Measurements from ENCODE around the gene NUP62CL. TPM values are rescaled to one million over a fixed set of nuclear protein-coding genes. Genes with fewer than 3 reads are reported as not detected.
"Not testable (repeated sequence)": the region's sequence is repeated elsewhere in the genome, so short reads cannot be mapped to it uniquely, and the experiment has no call there.

NUP62CL gene
- total RNA-seq, 1 experiment from 2014 or later, result 4.8 TPM

DNA sequence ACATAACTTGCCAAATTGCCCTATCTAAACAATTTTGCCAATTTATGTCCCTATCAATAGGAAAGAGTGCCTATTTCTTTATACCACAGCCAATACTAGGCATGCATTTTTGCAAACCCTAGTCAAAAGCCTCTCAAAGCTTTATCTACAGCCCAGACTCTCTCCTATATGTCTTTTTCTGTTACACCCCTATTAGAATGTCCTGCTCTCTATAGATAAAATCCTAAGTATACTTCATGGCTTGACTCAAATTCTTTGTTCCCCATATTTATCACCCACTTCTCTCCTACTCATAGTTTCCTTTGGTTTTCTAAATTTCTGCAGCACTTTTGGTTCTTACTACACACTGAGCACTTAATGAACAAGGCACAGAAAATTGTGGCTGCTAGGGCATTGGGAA is 38.0 kb downstream of the NUP62CL start:
- BruUV-seq (replicated peaks), result no TSS peak
- H4K20me1 ChIP-seq (ENCODE audit: low read length), result no peaks in the 10 kb centered on the region
- no peak overlapping the region for H3K9ac ChIP-seq (ENCODE audit: low read length)
- H3K27ac ChIP-seq (ENCODE audit: low read length), result no peak overlapping the region
- H3K36me3 ChIP-seq (ENCODE audit: low read depth, low read length), result no peaks in the 10 kb centered on the region
- H3K79me2 ChIP-seq (ENCODE audit: low read length), result no peaks in the 10 kb centered on the region
- no peak for ATAC-seq
- TF ChIP-seq EZH2 (IDR thresholded peaks at IDR 0.05; ENCODE audit: low read length, unreplicated experiment) (no peak), EZH2phosphoT487 (IDR thresholded peaks at IDR 0.05; ENCODE audit: borderline replicate concordance, low read length) (no peak)
- TF ChIP-seq, protein P1, sequence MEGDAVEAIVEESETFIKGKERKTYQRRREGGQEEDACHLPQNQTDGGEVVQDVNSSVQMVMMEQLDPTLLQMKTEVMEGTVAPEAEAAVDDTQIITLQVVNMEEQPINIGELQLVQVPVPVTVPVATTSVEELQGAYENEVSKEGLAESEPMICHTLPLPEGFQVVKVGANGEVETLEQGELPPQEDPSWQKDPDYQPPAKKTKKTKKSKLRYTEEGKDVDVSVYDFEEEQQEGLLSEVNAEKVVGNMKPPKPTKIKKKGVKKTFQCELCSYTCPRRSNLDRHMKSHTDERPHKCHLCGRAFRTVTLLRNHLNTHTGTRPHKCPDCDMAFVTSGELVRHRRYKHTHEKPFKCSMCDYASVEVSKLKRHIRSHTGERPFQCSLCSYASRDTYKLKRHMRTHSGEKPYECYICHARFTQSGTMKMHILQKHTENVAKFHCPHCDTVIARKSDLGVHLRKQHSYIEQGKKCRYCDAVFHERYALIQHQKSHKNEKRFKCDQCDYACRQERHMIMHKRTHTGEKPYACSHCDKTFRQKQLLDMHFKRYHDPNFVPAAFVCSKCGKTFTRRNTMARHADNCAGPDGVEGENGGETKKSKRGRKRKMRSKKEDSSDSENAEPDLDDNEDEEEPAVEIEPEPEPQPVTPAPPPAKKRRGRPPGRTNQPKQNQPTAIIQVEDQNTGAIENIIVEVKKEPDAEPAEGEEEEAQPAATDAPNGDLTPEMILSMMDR (conservative IDR thresholded peaks at IDR 0.05; ENCODE audit: low read depth, low read length), result no peak
- H2AFZ ChIP-seq (ENCODE audit: low read length), result no peak overlapping the region
- H3K9me2 ChIP-seq (replicated peaks; ENCODE audit: low read length), result no peaks in the 10 kb centered on the region
- POLR2A ChIA-PET (ENCODE audit: unreplicated experiment), result no interaction called here
- no peak overlapping the region for H3K4me3 ChIP-seq (ENCODE audit: low read length)
- H3K9me3 ChIP-seq (ENCODE audit: low read length), result no peaks in the 10 kb centered on the region
- H3K4me2 ChIP-seq (ENCODE audit: low read length), result no peak overlapping the region
- CTCF ChIA-PET, result no interaction called here
- H3F3A ChIP-seq (ENCODE audit: low read length, unreplicated experiment), result no peaks in the 10 kb centered on the region
- no peaks in the 10 kb centered on the region for H3K4me1 ChIP-seq (ENCODE audit: insufficient read depth, low read length)
- DNase-seq, result no peak
- intact Hi-C loops (cut with micrococcal nuclease), result no loop called here
- no peaks in the 10 kb centered on the region for H3K27me3 ChIP-seq (ENCODE audit: low read length)

DNA sequence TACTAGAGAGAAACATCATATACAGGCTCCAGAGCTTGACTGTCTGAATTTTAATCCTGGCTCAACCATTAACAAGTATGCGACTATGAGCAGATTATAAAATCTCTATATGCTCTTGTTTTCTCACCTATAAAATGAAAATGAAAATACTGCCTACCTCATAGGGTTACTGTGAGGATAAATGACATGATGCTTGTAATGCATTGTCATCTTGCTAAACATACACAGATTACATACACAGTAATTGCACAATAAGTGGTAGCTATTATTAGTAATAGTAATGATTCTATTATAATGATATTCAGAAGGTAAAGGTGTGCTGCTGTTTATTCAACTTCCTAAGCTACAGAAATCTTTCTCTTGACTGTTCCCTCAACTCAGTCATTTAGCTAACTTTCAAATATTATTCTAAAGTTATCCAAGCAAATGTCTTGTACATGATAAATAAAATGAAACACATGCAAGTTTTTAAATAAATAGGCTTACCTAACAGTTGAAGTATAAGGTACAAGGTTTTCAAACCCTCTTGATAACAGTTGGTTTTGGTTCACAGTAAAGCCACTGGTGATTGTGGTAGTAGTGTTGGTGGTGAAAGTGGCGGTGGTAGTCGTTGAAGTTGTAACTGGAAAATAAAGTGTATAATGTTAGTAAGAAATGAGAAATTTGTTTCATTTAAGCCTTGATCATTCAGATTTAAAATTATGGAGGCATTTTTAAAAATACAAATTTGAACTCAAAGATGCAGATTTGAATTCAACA is 38.9 kb downstream of the NUP62CL start:
- TF ChIP-seq, protein P1 (conservative IDR thresholded peaks at IDR 0.05; ENCODE audit: low read depth, low read length), result no peak
- no peak for TF ChIP-seq EZH2phosphoT487 (IDR thresholded peaks at IDR 0.05; ENCODE audit: borderline replicate concordance, low read length)
- BruUV-seq (replicated peaks), result no TSS peak
- intact Hi-C loops (cut with micrococcal nuclease), result no loop called here
- H2AFZ ChIP-seq (ENCODE audit: low read length), result no peak overlapping the region
- H3K4me3 ChIP-seq (ENCODE audit: low read length), result no peak overlapping the region
- no peaks in the 10 kb centered on the region for H3F3A ChIP-seq (ENCODE audit: low read length, unreplicated experiment)
- no peaks in the 10 kb centered on the region for H3K9me2 ChIP-seq (replicated peaks; ENCODE audit: low read length)
- H3K4me2 ChIP-seq (ENCODE audit: low read length), result no peak overlapping the region
- H3K4me1 ChIP-seq (ENCODE audit: insufficient read depth, low read length), result no peaks in the 10 kb centered on the region
- H3K9me3 ChIP-seq (ENCODE audit: low read length), result no peaks in the 10 kb centered on the region
- no peak for DNase-seq
- ATAC-seq, result no peak
- POLR2A ChIA-PET (ENCODE audit: unreplicated experiment), result no interaction called here
- H3K27ac ChIP-seq (ENCODE audit: low read length), result no peak overlapping the region
- no peaks in the 10 kb centered on the region for H3K79me2 ChIP-seq (ENCODE audit: low read length)
- no peaks in the 10 kb centered on the region for H4K20me1 ChIP-seq (ENCODE audit: low read length)
- CTCF ChIA-PET, result no interaction called here
- no peak overlapping the region for H3K9ac ChIP-seq (ENCODE audit: low read length)
- no peaks in the 10 kb centered on the region for H3K36me3 ChIP-seq (ENCODE audit: low read depth, low read length)
- H3K27me3 ChIP-seq (ENCODE audit: low read length), result no peaks in the 10 kb centered on the region

DNA sequence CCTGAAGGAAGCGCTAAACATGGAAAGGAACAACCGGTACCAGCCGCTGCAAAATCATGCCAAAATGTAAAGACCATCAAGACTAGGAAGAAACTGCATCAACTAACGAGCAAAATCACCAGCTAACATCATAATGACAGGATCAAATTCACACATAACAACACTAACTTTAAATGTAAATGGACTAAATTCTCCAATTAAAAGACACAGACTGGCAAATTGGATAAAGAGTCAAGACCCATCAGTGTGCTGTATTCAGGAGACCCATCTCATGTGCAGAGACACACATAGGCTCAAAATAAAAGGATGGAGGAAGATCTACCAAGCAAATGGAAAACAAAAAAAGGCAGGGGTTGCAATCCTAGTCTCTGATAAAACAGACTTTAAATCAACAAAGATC is 48.6 kb downstream of the NUP62CL start:
- H3K4me2 ChIP-seq (ENCODE audit: low read length); H2AFZ ChIP-seq (ENCODE audit: low read length); ATAC-seq; H3K9ac ChIP-seq (ENCODE audit: low read length); H3K9me2 ChIP-seq (replicated peaks; ENCODE audit: low read length); intact Hi-C loops (cut with micrococcal nuclease); DNase-seq; H3K27me3 ChIP-seq (ENCODE audit: low read length); CTCF ChIA-PET; H3K27ac ChIP-seq (ENCODE audit: low read length); H4K20me1 ChIP-seq (ENCODE audit: low read length); H3K36me3 ChIP-seq (ENCODE audit: low read depth, low read length); H3K9me3 ChIP-seq (ENCODE audit: low read length); H3K4me3 ChIP-seq (ENCODE audit: low read length); POLR2A ChIA-PET (ENCODE audit: unreplicated experiment); BruUV-seq (replicated peaks); H3K79me2 ChIP-seq (ENCODE audit: low read length); H3F3A ChIP-seq (ENCODE audit: low read length, unreplicated experiment): not testable (repeated sequence)
- H3K4me1 ChIP-seq (ENCODE audit: insufficient read depth, low read length), result peaks cover 11% of the 10 kb centered on the region

DNA sequence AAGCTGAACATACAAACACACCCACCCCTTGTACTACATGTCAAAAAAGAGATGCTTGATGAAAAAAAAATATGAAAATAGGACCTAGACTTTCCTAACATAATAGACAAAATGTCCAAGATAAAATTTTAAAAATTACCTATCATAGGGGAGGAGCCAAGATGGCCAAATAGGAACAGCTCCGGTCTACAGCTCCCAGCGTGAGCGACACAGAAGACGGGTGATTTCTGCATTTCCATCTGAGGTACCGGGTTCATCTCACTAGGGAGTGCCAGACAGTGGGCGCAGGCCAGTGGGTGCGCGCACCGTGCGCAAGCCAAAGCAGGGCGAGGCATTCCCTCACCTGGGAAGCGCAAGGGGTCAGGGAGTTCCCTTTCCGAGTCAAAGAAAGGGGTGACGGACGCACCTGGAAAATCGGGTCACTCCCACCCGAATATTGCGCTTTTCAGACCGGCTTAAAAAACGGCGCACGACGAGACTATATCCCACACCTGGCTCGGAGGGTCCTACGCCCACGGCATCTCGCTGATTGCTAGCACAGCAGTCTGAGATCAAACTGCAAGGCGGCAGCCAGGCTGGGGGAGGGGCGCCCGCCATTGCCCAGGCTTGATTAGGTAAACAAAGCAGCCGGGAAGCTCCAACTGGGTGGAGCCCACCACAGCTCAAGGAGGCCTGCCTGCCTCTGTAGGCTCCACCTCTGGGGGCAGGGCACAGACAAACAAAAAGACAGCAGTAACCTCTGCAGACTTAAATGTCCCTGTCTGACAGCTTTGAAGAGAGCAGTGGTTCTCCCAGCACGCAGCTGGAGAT is 50.4 kb downstream of the NUP62CL start:
- DNase-seq; POLR2A ChIA-PET (ENCODE audit: unreplicated experiment); H3K9me3 ChIP-seq (ENCODE audit: low read length); H4K20me1 ChIP-seq (ENCODE audit: low read length); H3K27me3 ChIP-seq (ENCODE audit: low read length); intact Hi-C loops (cut with micrococcal nuclease); H3K79me2 ChIP-seq (ENCODE audit: low read length); H3K36me3 ChIP-seq (ENCODE audit: low read depth, low read length); H3F3A ChIP-seq (ENCODE audit: low read length, unreplicated experiment); H3K9me2 ChIP-seq (replicated peaks; ENCODE audit: low read length); CTCF ChIA-PET: not testable (repeated sequence)
- Histone ChIP-seq H3K4me3 (ENCODE audit: low read length) (peak overlapping the region; percentile 59), H3K27ac (ENCODE audit: low read length) (peak overlapping the region; percentile 77), H3K4me1 (ENCODE audit: insufficient read depth, low read length) (peaks cover 11% of the 10 kb centered on the region), H3K4me2 (ENCODE audit: low read length) (peak overlapping the region; percentile 66), H2AFZ (ENCODE audit: low read length) (peak overlapping the region; percentile 61; the same call in 1 of the 2 replicates), H3K9ac (ENCODE audit: low read length) (peak overlapping the region; percentile 55)
- BruUV-seq (replicated peaks), result TSS peak; percentile 60
- peak; percentile 24 for ATAC-seq

Data from PC-3 (cell line).